ENCODE measurements around the gene PPFIA3. TPM values are rescaled to one million over a fixed set of nuclear protein-coding genes. Genes with fewer than 3 reads are reported as not detected.
A peak's percentile ranks its signal among the peaks of the same experiment; 100 is the strongest.

Gene PPFIA3
- total and polyA plus RNA-seq, 2 of the 8 experiments (the other 6 are each of a cell fraction or from before 2014, with no cell fraction given), result 15.9 to 25.3 TPM

DNA sequence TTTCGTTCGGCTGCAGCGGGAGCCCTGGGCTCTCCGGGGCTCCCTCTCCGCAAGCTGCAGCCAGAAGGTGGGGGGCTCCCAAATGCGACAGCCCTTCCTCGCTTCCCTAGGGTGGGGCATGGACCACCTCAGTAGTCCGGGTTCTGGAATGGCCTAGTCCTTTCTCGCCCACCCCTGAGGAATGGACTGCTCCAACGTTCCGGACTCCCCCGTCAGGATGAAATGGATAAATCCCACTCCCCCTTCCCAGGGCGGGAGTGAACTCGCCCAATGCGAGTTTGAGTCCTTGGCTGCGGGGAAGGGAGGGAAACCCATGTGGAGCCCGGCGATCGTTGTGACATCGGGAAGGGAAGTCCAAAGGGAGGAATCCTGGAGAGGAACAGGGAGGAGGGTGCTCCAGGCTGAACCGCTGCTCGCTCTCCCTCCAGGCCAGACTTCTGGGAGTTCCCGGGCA, 30.3 kb downstream of the PPFIA3 start (continued):
- TF ChIP-seq, protein P1, sequence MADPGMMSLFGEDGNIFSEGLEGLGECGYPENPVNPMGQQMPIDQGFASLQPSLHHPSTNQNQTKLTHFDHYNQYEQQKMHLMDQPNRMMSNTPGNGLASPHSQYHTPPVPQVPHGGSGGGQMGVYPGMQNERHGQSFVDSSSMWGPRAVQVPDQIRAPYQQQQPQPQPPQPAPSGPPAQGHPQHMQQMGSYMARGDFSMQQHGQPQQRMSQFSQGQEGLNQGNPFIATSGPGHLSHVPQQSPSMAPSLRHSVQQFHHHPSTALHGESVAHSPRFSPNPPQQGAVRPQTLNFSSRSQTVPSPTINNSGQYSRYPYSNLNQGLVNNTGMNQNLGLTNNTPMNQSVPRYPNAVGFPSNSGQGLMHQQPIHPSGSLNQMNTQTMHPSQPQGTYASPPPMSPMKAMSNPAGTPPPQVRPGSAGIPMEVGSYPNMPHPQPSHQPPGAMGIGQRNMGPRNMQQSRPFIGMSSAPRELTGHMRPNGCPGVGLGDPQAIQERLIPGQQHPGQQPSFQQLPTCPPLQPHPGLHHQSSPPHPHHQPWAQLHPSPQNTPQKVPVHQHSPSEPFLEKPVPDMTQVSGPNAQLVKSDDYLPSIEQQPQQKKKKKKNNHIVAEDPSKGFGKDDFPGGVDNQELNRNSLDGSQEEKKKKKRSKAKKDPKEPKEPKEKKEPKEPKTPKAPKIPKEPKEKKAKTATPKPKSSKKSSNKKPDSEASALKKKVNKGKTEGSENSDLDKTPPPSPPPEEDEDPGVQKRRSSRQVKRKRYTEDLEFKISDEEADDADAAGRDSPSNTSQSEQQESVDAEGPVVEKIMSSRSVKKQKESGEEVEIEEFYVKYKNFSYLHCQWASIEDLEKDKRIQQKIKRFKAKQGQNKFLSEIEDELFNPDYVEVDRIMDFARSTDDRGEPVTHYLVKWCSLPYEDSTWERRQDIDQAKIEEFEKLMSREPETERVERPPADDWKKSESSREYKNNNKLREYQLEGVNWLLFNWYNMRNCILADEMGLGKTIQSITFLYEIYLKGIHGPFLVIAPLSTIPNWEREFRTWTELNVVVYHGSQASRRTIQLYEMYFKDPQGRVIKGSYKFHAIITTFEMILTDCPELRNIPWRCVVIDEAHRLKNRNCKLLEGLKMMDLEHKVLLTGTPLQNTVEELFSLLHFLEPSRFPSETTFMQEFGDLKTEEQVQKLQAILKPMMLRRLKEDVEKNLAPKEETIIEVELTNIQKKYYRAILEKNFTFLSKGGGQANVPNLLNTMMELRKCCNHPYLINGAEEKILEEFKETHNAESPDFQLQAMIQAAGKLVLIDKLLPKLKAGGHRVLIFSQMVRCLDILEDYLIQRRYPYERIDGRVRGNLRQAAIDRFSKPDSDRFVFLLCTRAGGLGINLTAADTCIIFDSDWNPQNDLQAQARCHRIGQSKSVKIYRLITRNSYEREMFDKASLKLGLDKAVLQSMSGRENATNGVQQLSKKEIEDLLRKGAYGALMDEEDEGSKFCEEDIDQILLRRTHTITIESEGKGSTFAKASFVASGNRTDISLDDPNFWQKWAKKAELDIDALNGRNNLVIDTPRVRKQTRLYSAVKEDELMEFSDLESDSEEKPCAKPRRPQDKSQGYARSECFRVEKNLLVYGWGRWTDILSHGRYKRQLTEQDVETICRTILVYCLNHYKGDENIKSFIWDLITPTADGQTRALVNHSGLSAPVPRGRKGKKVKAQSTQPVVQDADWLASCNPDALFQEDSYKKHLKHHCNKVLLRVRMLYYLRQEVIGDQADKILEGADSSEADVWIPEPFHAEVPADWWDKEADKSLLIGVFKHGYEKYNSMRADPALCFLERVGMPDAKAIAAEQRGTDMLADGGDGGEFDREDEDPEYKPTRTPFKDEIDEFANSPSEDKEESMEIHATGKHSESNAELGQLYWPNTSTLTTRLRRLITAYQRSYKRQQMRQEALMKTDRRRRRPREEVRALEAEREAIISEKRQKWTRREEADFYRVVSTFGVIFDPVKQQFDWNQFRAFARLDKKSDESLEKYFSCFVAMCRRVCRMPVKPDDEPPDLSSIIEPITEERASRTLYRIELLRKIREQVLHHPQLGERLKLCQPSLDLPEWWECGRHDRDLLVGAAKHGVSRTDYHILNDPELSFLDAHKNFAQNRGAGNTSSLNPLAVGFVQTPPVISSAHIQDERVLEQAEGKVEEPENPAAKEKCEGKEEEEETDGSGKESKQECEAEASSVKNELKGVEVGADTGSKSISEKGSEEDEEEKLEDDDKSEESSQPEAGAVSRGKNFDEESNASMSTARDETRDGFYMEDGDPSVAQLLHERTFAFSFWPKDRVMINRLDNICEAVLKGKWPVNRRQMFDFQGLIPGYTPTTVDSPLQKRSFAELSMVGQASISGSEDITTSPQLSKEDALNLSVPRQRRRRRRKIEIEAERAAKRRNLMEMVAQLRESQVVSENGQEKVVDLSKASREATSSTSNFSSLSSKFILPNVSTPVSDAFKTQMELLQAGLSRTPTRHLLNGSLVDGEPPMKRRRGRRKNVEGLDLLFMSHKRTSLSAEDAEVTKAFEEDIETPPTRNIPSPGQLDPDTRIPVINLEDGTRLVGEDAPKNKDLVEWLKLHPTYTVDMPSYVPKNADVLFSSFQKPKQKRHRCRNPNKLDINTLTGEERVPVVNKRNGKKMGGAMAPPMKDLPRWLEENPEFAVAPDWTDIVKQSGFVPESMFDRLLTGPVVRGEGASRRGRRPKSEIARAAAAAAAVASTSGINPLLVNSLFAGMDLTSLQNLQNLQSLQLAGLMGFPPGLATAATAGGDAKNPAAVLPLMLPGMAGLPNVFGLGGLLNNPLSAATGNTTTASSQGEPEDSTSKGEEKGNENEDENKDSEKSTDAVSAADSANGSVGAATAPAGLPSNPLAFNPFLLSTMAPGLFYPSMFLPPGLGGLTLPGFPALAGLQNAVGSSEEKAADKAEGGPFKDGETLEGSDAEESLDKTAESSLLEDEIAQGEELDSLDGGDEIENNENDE (IDR thresholded peaks at IDR 0.05; ENCODE audit: insufficient replicate concordance, low read length), result no peak
- TF ChIP-seq EGR1 (IDR thresholded peaks at IDR 0.05; ENCODE audit: borderline replicate concordance, low read depth, low read length) (0 out of 2 replicates have a peak, but pooled peaks have one; percentile 34), MAX (IDR thresholded peaks at IDR 0.05) (peak; percentile 64; the same call in 1 of the 2 replicates), CHD2 (IDR thresholded peaks at IDR 0.05; ENCODE audit: low read length) (no peak), TEAD4 (IDR thresholded peaks at IDR 0.05; ENCODE audit: low read depth, low read length) (peak; percentile 12; the same call in 1 of the 2 replicates), JUND (IDR thresholded peaks at IDR 0.05; ENCODE audit: low read length) (peak; percentile 99), POLR2A (IDR thresholded peaks at IDR 0.05; ENCODE audit: control extremely low read depth in 1 of 2, low read depth in 2 of 2, low read length in 2 of 2) (no peak; a peak in 1 of 3 replicates), POLR2AphosphoS5 (IDR thresholded peaks at IDR 0.05; ENCODE audit: low read depth, low read length) (no peak; the same call in 1 of the 2 replicates), NANOG (IDR thresholded peaks at IDR 0.05; ENCODE audit: insufficient read depth, low read depth, low read length, poor library complexity, severe bottlenecking) (no peak)
- TF ChIP-seq, protein P2, sequence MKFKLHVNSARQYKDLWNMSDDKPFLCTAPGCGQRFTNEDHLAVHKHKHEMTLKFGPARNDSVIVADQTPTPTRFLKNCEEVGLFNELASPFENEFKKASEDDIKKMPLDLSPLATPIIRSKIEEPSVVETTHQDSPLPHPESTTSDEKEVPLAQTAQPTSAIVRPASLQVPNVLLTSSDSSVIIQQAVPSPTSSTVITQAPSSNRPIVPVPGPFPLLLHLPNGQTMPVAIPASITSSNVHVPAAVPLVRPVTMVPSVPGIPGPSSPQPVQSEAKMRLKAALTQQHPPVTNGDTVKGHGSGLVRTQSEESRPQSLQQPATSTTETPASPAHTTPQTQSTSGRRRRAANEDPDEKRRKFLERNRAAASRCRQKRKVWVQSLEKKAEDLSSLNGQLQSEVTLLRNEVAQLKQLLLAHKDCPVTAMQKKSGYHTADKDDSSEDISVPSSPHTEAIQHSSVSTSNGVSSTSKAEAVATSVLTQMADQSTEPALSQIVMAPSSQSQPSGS (IDR thresholded peaks at IDR 0.05; ENCODE audit: low read length), result peak; percentile 82

All from H1 (cell line).